ENCODE measurements around the gene RAB3B.
"Not testable (repeated sequence)": the region's sequence is repeated elsewhere in the genome, so short reads cannot be mapped to it uniquely, and the experiment has no call there.

RAB3B gene

GRCh38 chr1:51873270-51873669 lies 117.2 kb downstream of the RAB3B start:
- not testable (repeated sequence) for DNase-seq (ENCODE audit: low read depth in 2 of 2)

- no peak for DNase-seq (ENCODE audit: low read depth in 2 of 2)
Measured at GRCh38 chr1:51871351-51871975, 119.0 kb downstream of the RAB3B start.

- DNase-seq (ENCODE audit: low read depth in 2 of 2) = no peak
Measured at GRCh38 chr1:51870603-51871350, 119.7 kb downstream of the RAB3B start.

GRCh38 chr1:51867479-51868232 lies 122.8 kb downstream of the RAB3B start:
- no peak for DNase-seq (ENCODE audit: low read depth in 2 of 2)

GRCh38 chr1:51863384-51863783 lies 127.1 kb downstream of the RAB3B start:
- no peak for DNase-seq (ENCODE audit: low read depth in 2 of 2)

GRCh38 chr1:51861669-51862068 lies 128.8 kb downstream of the RAB3B start:
- peak in 1 of 2 donors; percentile 2 for DNase-seq (ENCODE audit: low read depth in 2 of 2)

GRCh38 chr1:51859735-51860134 lies 130.8 kb downstream of the RAB3B start:
- no peak for DNase-seq (ENCODE audit: low read depth in 2 of 2)

GRCh38 chr1:51859333-51859732 lies 131.2 kb downstream of the RAB3B start:
- DNase-seq (ENCODE audit: low read depth in 2 of 2) = no peak

GRCh38 chr1:51858892-51859291 lies 131.6 kb downstream of the RAB3B start:
- no peak for DNase-seq (ENCODE audit: low read depth in 2 of 2)
